H9 (cell line): ENCODE results near the gene RAB7B. TPM values are rescaled to one million over a fixed set of nuclear protein-coding genes. Genes with fewer than 3 reads are reported as not detected.

Experiments
- DNase-seq: peaks from one replicate; pipeline ENCODE4 v3.0.0-alpha.2; 2017
- H2AFZ ChIP-seq: one replicate; pipeline ENCODE4 v1.6.1; 2013; ENCODE audit warnings: mild to moderate bottlenecking, low read length, control low read depth, moderate library complexity
- H2AK5ac ChIP-seq: 2 replicates; pipeline ENCODE4 v1.6.1; 2013; ENCODE audit warnings: low read length, control low read depth, mixed read lengths; ENCODE audit not compliant: insufficient read length
- H2BK120ac ChIP-seq: one replicate; pipeline ENCODE4 v1.6.1; 2013; ENCODE audit warnings: low read depth, mild to moderate bottlenecking, low read length, control low read depth, inconsistent platforms; ENCODE audit not compliant: poor library complexity, severe bottlenecking
- H2BK12ac ChIP-seq: 2 replicates; pipeline ENCODE4 v1.6.1; 2013; ENCODE audit warnings: low read length, control low read depth, mixed read lengths, low read depth; ENCODE audit not compliant: insufficient read length
- H2BK15ac ChIP-seq: 2 replicates; pipeline ENCODE4 v1.6.1; 2013; ENCODE audit warnings: low read depth, low read length, control low read depth
- H2BK20ac ChIP-seq: one replicate; pipeline ENCODE4 v1.6.1; 2013; ENCODE audit warnings: low read depth, mild to moderate bottlenecking, low read length, control low read depth, inconsistent platforms; ENCODE audit not compliant: poor library complexity, severe bottlenecking
- H2BK5ac ChIP-seq: 2 replicates; pipeline ENCODE4 v1.6.1; 2013; ENCODE audit warnings: low read length, control low read depth, mixed read lengths; ENCODE audit not compliant: insufficient read length
- H3K14ac ChIP-seq: 2 replicates; pipeline ENCODE4 v1.6.1; 2013; ENCODE audit warnings: low read length, control low read depth; ENCODE audit not compliant: insufficient read depth
- H3K18ac ChIP-seq: 2 replicates; pipeline ENCODE4 v1.6.1; 2013; ENCODE audit warnings: low read depth, mild to moderate bottlenecking, mixed read lengths, low read length, control low read depth; ENCODE audit not compliant: insufficient read length
- H3K23ac ChIP-seq: 2 replicates; pipeline ENCODE4 v1.6.1; 2013; ENCODE audit warnings: low read length, control low read depth, mixed read lengths, low read depth; ENCODE audit not compliant: insufficient read length
- H3K23me2 ChIP-seq: 2 replicates; pipeline ENCODE4 v1.6.1; 2013; ENCODE audit warnings: low read depth, mild to moderate bottlenecking, mixed read lengths, low read length, control low read depth; ENCODE audit not compliant: insufficient read length, poor library complexity, severe bottlenecking
- H3K27ac ChIP-seq: 2 replicates; pipeline ENCODE4 v1.5.1; 2013; ENCODE audit warnings: low read length, control low read depth, mixed read lengths, low read depth; ENCODE audit not compliant: insufficient read length
- H3K27me3 ChIP-seq: 2 replicates; pipeline ENCODE4 v1.6.1; 2013; ENCODE audit warnings: low read length, control low read depth, inconsistent platforms; ENCODE audit not compliant: insufficient read depth
- H3K4ac ChIP-seq: 2 replicates; pipeline ENCODE4 v1.6.1; 2013; ENCODE audit warnings: low read depth, mild to moderate bottlenecking, control low read depth, inconsistent platforms, low read length, moderate library complexity
- H3K4me1 ChIP-seq: 2 replicates; pipeline ENCODE4 v1.6.1; 2013; ENCODE audit warnings: low read length, control low read depth, inconsistent platforms; ENCODE audit not compliant: insufficient read depth
- H3K4me2 ChIP-seq: 2 replicates; pipeline ENCODE4 v1.6.1; 2013; ENCODE audit warnings: low read length, control low read depth, mixed read lengths; ENCODE audit not compliant: insufficient read length, insufficient read depth
- H3K56ac ChIP-seq: 2 replicates; pipeline ENCODE4 v1.6.1; 2013; ENCODE audit warnings: low read depth, mild to moderate bottlenecking, mixed read lengths, low read length, control low read depth; ENCODE audit not compliant: insufficient read length
- H3K79me1 ChIP-seq: 2 replicates; pipeline ENCODE4 v1.6.1; 2013; ENCODE audit warnings: low read depth, mild to moderate bottlenecking, moderate library complexity, low read length, control low read depth, inconsistent platforms; ENCODE audit not compliant: insufficient read depth, poor library complexity, severe bottlenecking
- H3K79me2 ChIP-seq: 2 replicates; pipeline ENCODE4 v1.6.1; 2013; ENCODE audit warnings: low read length, control low read depth, inconsistent platforms; ENCODE audit not compliant: insufficient read depth
- H3K9ac ChIP-seq: 2 replicates; pipeline ENCODE4 v1.6.1; 2013; ENCODE audit warnings: low read length, control low read depth, mixed read lengths; ENCODE audit not compliant: insufficient read length; ENCODE audit errors: extremely low read depth
- H3K9me3 ChIP-seq: one replicate; pipeline ENCODE4 v1.6.1; 2013; ENCODE audit warnings: low read depth, low read length, inconsistent platforms; ENCODE audit not compliant: control insufficient read depth
- H3T11ph ChIP-seq: one replicate; pipeline ENCODE4 v1.6.1; 2013; ENCODE audit warnings: mild to moderate bottlenecking, low read length, control low read depth, inconsistent platforms
- H4K20me1 ChIP-seq: one replicate; pipeline ENCODE4 v1.6.1; 2013; ENCODE audit not compliant: control insufficient read depth, insufficient read length, insufficient read depth
- H4K5ac ChIP-seq: 2 replicates; pipeline ENCODE4 v1.6.1; 2013; ENCODE audit warnings: low read depth, mild to moderate bottlenecking, mixed read lengths, low read length, control low read depth; ENCODE audit not compliant: insufficient read length
- H4K8ac ChIP-seq: replicated peaks from 2 replicates; pipeline ENCODE4 v1.6.1; 2013; ENCODE audit warnings: low read length, control low read depth, mixed read lengths, low read depth; ENCODE audit not compliant: insufficient read length
- H4K91ac ChIP-seq: 2 replicates; pipeline ENCODE4 v1.6.1; 2013; ENCODE audit warnings: low read depth, mild to moderate bottlenecking, moderate library complexity, mixed read lengths, low read length, control low read depth; ENCODE audit not compliant: insufficient read length
- H3K27ac Mint-ChIP-seq, 3 experiments: 2 replicates in 2 of 3; 3 replicates in 1 of 3; pipeline ENCODE4 v1.8.0; 2020 to 2021; ENCODE audit warnings: mixed read lengths in 3 of 3, mild to moderate bottlenecking in 1 of 3, moderate library complexity in 1 of 3
- H3K27me3 Mint-ChIP-seq: 2 replicates; pipeline ENCODE4 v1.8.0; 2021; ENCODE audit warnings: low read depth, mild to moderate bottlenecking, moderate library complexity, mixed read lengths
- H3K36me3 Mint-ChIP-seq, 3 experiments: 2 replicates in 2 of 3; 3 replicates in 1 of 3; pipeline ENCODE4 v1.8.0; 2020 to 2021; ENCODE audit warnings: low read depth in 3 of 3, mixed read lengths in 3 of 3; ENCODE audit not compliant: insufficient read depth in 1 of 3
- H3K4me1 Mint-ChIP-seq, 2 experiments: 2 replicates each; pipeline ENCODE4 v1.8.0; 2020; ENCODE audit warnings: mixed read lengths in 2 of 2
- H3K4me3 Mint-ChIP-seq, 2 experiments: 2 replicates in 1 of 2; 3 replicates in 1 of 2; pipeline ENCODE4 v1.8.0; 2020 to 2021; ENCODE audit warnings: mild to moderate bottlenecking in 2 of 2, mixed read lengths in 2 of 2, moderate library complexity in 1 of 2
- H3K9me3 Mint-ChIP-seq, 2 experiments: 2 replicates in 1 of 2; 3 replicates in 1 of 2; pipeline ENCODE4 v1.8.0; 2020; ENCODE audit warnings: mild to moderate bottlenecking in 2 of 2, mixed read lengths in 2 of 2, moderate library complexity in 1 of 2
- CTCF ChIP-seq: fragments of 200-600 bp; sonication (generic); conservative IDR thresholded peaks from 3 replicates; pipeline ENCODE4 v1.8.0; 2021; ENCODE audit warnings: antibody characterized with exemption, mild to moderate bottlenecking
- WGBS: extraction: QIAGEN DNeasy Blood & Tissue Kit; methylation state at CpG from one replicate; pipeline ENCODE4 v1.1.7; 2013; ENCODE audit warnings: missing lambda C conversion rate, low lambda C conversion rate, mixed read lengths; ENCODE audit not compliant: insufficient read length; ENCODE audit errors: extremely low coverage; 5-methylcytosine and 5-hydroxymethylcytosine counted together
- total RNA-seq: library from RNA; stranded (reverse); gene quantifications from 2 replicates; pipeline ENCODE4 v1.2.1, GENCODE V29; 2021

The RAB7B gene
- total RNA-seq, 1 experiment from 2014 or later, result 0.68 TPM

GRCh38 chr1:205990226-205990625 is 13.0 kb downstream of the RAB7B start:
- H3K56ac ChIP-seq, result no peak overlapping the region
- no peak overlapping the region for H4K8ac ChIP-seq

More at GRCh38 chr1:205990226-205990625, 13.0 kb downstream of the RAB7B start:
- H3K27me3 ChIP-seq, result no peaks in the 10 kb centered on the region
- peaks cover 18% of the 10 kb centered on the region for H3K27me3 Mint-ChIP-seq
- no peak overlapping the region for H2BK120ac ChIP-seq
- no peaks in the 10 kb centered on the region; a peak in 1 of 7 replicates for H3K36me3 Mint-ChIP-seq
- H3K27ac ChIP-seq, result no peak overlapping the region
- H4K20me1 ChIP-seq, result no peaks in the 10 kb centered on the region
- H3K79me1 ChIP-seq, result no peaks in the 10 kb centered on the region
- no peak for TF ChIP-seq CTCF
- H3T11ph ChIP-seq, result no peak overlapping the region
- H3K18ac ChIP-seq, result no peak overlapping the region
- H3K4me1 Mint-ChIP-seq, result peaks cover 9 to 19% of the 10 kb centered on the region in 2 experiments
- H3K14ac ChIP-seq, result no peak overlapping the region
- no peak overlapping the region for H4K91ac ChIP-seq
- H2BK12ac ChIP-seq, result no peak overlapping the region
- no peak for DNase-seq
- WGBS, result no CpG with 5 or more reads among the region's 2 CpGs
- H3K23ac ChIP-seq, result no peak overlapping the region
- no peak overlapping the region for H2BK15ac ChIP-seq
- no peak overlapping the region for H2BK5ac ChIP-seq
- no peak overlapping the region for H3K27ac Mint-ChIP-seq
- H3K9ac ChIP-seq, result no peak overlapping the region
- no peaks in the 10 kb centered on the region for H3K9me3 Mint-ChIP-seq
- H3K23me2 ChIP-seq, result no peaks in the 10 kb centered on the region
- H2AK5ac ChIP-seq, result no peak overlapping the region
- no peak overlapping the region for H4K5ac ChIP-seq
- H3K4me2 ChIP-seq, result no peak overlapping the region
- H2AFZ ChIP-seq, result no peak overlapping the region
- no peaks in the 10 kb centered on the region for H3K4me1 ChIP-seq
- no peak overlapping the region for H3K4me3 Mint-ChIP-seq
- no peak overlapping the region for H2BK20ac ChIP-seq
- no peak overlapping the region for H3K4ac ChIP-seq
- H3K9me3 ChIP-seq, result no peaks in the 10 kb centered on the region
- H3K79me2 ChIP-seq, result no peaks in the 10 kb centered on the region
